Hematopoietic multipotent progenitor cell treated with erythropoietin and hydrocortisone succinate and interleukin-3 and kit ligand, for 6 days (in vitro differentiated cells): Measurements from ENCODE around the gene PDPR.
"Not testable (repeated sequence)": the region's sequence is repeated elsewhere in the genome, so short reads cannot be mapped to it uniquely, and the experiment has no call there.

Source experiments
- DNase-seq: peaks from one replicate; pipeline ENCODE4 v3.0.0-alpha.2; 2015

PDPR gene

GRCh38 chr16:70166688-70167087 lies 52.6 kb downstream of the PDPR start:
- not testable (repeated sequence) for DNase-seq

GRCh38 chr16:70173212-70173837 lies 59.2 kb downstream of the PDPR start, which contains the start of gene CLEC18C:
TSS of gene CLEC18C (plus strand) at chr16:70173787. CDS start at chr16:70174279, 492 bp downstream.
- DNase-seq = not testable (repeated sequence)

- not testable (repeated sequence) for DNase-seq
Observed at GRCh38 chr16:70173916-70174315, 59.8 kb downstream of the PDPR start.

DNA sequence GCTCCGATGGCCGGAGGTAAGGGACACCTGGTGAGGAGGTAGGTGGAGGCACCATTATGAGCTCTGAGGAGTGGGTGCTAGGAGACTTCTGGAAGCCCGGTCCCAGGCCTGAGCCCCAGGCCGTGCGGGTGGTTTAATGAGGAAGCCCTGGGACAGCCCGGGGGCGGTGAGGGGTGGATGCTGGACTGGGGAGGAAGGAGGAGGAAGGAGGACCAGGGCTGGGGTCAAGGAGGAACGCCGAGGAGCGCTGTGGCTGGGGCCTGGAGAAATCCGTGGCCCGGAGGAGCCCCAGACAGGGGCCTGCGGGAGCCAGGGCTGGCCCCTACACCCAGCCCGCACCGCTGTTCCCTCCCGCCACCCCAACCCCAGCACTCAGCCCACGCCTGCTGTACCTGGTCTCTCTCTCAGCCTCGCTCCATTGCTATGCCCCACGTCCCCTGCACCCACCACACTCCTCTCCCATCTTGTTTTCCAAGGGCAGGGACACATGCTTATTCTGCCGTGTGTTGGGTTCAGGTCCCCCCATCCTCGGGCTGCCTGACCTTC lies 60.3 kb downstream of the PDPR start:
- DNase-seq = not testable (repeated sequence)

DNA sequence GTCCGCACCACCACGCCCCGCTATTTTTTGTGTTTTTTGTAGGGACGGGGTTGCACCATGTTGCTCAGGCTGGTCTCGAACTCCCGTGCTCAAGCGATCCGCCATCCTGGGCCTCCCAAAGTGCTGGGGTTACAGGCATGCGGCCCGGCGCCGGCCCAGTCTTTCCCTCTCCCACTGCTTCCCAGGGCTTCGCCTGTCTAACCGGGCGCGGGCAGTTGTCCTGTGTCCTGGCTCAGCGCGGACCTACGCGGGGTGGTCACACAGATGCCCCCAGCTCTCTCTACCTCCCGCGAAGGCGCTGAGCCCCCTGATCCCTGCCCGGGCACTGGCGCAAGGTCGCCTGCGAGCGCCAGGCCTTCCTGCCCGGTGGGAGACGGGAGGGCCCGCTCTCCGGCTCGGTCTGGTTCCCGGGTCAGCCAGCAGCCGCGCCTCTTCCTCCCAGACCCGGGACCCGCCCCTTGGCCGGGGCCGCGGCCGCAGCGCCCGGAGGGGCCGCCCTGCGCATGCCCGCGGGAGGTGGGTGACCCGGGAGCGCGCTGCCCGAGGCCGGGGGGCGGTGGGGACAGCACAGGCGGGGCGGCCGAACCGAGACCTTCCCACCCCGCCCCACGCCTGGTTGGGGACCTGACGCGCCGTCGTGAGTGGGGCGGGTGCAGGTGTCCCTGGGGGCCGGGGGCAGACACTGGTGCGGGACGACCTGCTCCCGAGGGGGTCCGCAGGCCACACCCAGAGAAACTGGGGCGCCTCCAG lies 73.9 kb downstream of the PDPR start:
- not testable (repeated sequence) for DNase-seq

DNA sequence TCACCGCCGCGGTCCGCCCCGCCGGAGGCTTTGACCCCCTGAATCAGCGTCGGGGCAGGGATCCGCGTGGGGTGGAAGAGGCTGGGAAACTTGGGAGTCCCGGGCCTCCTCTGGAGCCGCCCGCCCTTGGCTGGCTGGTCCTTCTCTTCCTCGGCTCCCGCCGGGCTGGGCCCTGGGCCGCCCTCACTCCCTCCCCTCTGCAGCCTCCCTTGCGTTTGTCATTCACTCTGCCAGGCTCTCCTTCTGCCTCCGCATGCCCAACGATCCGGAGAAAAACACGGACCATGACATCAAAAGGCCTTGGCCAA lies 74.4 kb downstream of the PDPR start:
- DNase-seq = not testable (repeated sequence)

- DNase-seq = not testable (repeated sequence)
Observed at GRCh38 chr16:70190574-70190973, 76.4 kb downstream of the PDPR start.

DNA sequence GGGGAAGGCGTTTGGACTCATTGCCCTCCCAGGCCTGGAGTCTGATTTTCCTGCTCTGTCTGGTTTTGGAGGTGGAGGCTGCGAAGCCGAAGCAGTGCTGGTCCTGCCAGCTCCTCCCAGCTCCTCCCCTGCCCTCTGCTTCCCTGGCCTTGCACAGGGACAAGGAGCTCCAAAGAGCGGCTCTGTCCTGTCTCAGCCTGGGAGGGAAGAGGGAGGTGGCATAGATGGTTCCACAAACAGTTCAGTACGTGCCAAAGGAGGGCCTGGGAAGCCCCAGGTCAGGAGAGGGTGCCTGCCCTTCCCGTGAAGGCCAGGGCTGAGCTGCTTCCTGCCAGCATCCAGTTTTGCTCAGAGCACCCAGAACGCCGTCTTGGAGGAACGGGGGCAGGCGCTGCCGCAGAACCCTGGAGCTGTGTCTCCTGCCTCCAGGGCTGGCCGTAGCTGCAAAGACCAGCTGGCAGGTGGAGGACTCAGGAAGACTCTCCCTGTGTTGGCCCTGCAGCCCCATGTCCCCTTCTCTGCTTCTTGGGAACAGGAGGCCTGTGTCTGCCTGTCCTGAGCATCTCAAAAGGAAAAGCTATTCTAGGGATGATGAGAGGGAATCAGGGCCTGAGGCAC lies 82.7 kb downstream of the PDPR start:
- not testable (repeated sequence) for DNase-seq

DNA sequence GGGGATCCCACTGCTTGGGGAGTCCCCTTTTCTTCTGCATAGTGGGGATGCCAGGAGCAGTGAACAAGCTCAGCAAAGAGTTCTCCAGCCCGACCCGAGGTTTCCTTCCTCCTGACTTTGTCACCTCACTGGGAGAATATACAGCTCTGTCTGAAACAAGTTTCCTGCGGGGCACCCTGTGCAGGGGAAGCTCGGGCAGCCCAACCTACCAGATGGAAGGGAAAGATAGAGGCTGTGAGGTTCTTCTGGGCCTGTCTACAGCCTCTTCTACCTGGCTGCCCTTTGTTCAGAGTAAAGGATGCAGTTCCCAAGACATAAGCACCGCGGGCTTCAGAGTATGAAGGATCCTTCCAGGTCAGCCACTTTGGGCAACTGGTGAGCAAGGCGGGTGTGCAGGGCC lies 83.5 kb downstream of the PDPR start:
- peak; percentile 10 for DNase-seq

- not testable (repeated sequence) for DNase-seq
Observed at GRCh38 chr16:70198230-70198629, 84.1 kb downstream of the PDPR start.

GRCh38 chr16:70198666-70199065 lies 84.5 kb downstream of the PDPR start:
- not testable (repeated sequence) for DNase-seq

- not testable (repeated sequence) for DNase-seq
Observed at GRCh38 chr16:70199170-70199569, 85.0 kb downstream of the PDPR start.

DNA sequence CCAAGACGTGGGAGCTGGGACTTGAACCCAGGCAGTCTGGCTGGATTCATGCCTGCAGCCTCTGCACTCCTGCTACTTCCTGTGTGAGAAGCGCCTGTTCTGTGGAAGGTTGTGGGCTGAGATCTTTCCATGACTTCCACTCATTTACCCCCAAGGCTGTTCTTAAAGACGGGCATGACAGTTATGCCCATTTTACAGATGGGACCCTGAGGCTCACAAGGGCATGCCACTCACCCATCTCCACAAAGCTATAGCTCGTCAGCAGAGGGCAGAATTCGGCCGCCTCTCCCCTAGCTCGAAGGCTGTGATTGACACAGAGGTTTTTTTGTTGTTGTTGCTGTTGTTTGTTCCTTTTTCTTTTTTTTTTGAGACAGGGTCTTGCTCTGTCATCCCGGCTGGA lies 85.9 kb downstream of the PDPR start:
- not testable (repeated sequence) for DNase-seq

DNA sequence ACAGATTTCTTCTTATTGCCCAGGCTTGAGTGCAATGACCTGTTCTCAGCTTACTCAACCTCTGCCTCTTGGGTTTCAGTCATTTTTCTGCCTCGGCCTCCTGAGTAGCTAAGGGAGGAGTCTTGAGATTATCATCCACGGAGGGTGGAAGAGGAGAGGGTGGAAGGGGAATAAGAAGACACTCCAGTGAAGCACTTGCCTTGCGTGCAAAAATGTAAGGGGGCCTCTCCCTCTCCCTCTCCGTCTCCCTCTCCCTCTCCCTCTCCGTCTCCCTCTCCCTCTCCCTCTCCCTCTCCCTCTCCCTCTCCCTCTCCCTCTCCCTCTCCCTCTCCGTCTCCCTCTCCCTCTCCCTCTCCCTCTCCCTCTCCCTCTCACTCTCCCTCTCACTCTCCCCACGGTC lies 89.4 kb downstream of the PDPR start:
- DNase-seq = not testable (repeated sequence)

DNA sequence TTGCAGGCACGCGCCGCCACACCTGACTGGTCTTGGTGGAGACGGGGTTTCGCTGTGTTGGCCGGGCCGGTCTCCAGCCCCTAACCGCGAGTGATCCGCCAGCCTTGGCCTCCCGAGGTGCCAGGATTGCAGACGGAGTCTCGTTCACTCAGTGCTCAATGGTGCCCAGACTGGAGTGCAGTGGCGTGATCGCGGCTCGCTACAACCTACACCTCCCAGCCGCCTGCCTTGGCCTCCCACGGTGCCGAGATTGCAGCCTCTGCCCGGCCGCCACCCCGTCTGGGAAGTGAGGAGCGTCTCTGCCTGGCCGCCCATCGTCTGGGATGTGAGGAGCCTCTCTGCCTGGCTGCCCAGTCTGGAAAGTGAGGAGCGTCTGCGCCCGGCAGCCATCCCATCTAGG lies 89.9 kb downstream of the PDPR start:
- not testable (repeated sequence) for DNase-seq

DNA sequence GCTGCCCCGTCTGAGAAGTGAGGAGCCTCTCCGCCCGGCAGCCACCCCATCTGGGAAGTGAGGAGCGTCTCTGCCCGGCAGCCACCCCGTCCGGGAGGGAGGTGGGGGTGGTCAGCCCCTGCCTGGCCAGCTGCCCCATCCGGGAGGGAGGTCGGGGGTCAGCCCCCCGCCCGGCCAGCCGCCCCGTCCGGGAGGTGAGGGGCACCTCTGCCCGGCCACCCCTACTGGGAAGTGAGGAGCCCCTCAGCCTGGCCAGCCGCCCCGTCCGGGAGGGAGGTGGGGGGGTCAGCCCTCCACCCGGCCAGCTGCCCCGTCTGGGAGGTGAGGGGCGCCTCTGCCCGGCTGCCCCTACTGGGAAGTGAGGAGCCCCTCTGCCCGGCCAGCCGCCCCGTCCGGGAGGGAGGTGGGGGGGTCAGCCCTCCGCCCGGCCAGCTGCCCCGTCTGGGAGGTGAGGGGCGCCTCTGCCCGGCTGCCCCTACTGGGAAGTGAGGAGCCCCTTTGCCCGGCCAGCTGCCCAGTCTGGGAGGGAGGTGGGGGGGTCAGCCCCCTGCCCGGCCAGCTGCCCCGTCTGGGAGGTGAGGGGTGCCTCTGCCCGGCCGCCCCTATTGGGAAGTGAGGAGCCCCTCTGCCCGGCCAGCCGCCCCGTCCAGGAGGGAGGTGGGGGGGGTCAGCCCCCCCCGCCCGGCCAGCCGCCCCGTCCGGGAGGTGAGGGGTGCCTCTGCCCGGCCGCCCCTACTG lies 90.7 kb downstream of the PDPR start:
- not testable (repeated sequence) for DNase-seq

GRCh38 chr16:70206382-70206781 lies 92.2 kb downstream of the PDPR start:
- DNase-seq = not testable (repeated sequence)
